Bronchial epithelial cell (primary cell): ENCODE results near the gene GSTM1. TPM values are rescaled to one million over a fixed set of nuclear protein-coding genes. Genes with fewer than 3 reads are reported as not detected.

Experiments
- DNase-seq: peaks from one replicate; pipeline ENCODE4 v3.0.0-alpha.2; 2010; ENCODE audit warnings: low read depth
- FAIRE-seq: peaks from 2 replicates; lab custom pipeline; 2011; peaks lifted over from hg19 to GRCh38; lab: Jason Lieb, UNC
- H3K27me3 ChIP-seq: 2 replicates; pipeline ENCODE4 v1.5.1; 2011; ENCODE audit warnings: low read length; ENCODE audit not compliant: control insufficient read depth, insufficient read depth
- H3K36me3 ChIP-seq: 2 replicates; pipeline ENCODE4 v1.5.1; 2011; ENCODE audit warnings: low read length; ENCODE audit not compliant: control insufficient read depth, insufficient read depth
- H3K4me3 ChIP-seq: 2 replicates; pipeline ENCODE4 v1.5.1; 2011; ENCODE audit warnings: mild to moderate bottlenecking, low read depth, low read length, control low read depth
- CTCF ChIP-seq: IDR thresholded peaks from 2 replicates; pipeline ENCODE4 v1.5.1; 2011; ENCODE audit warnings: mild to moderate bottlenecking, moderate library complexity, low read length, control low read depth, inconsistent platforms; ENCODE audit not compliant: insufficient read depth, severe bottlenecking
- total RNA-seq: library from RNA; depleted of rRNA; stranded (reverse); fragments of >200 nt; gene quantifications from 2 replicates; pipeline ENCODE4 v1.2.1, GENCODE V29; 2014

GSTM1 gene
- total RNA-seq, 1 donor from 2014 or later = 2.6 TPM

- TF ChIP-seq CTCF = no peak
- FAIRE-seq = no peak
- H3K4me3 ChIP-seq = no peak overlapping the region
- H3K27me3 ChIP-seq = no peaks in the 10 kb centered on the region
- DNase-seq = peak; percentile 15
- H3K36me3 ChIP-seq = no peaks in the 10 kb centered on the region
Observed at GRCh38 chr1:109650609-109651008, 37.0 kb upstream of the GSTM1 start.

- Histone ChIP-seq H3K36me3 (no peaks in the 10 kb centered on the region), H3K4me3 (no peak overlapping the region), H3K27me3 (no peaks in the 10 kb centered on the region)
- FAIRE-seq = no peak
- no peak for TF ChIP-seq CTCF
- DNase-seq = no peak
Observed at GRCh38 chr1:109652402-109652801, 35.2 kb upstream of the GSTM1 start.

- DNase-seq (no peak), FAIRE-seq (no peak)
- no peak overlapping the region for H3K4me3 ChIP-seq
- H3K27me3 ChIP-seq = no peaks in the 10 kb centered on the region
- TF ChIP-seq CTCF = no peak
- H3K36me3 ChIP-seq = no peaks in the 10 kb centered on the region
Observed at GRCh38 chr1:109653306-109653705, 34.3 kb upstream of the GSTM1 start.

- no peak for TF ChIP-seq CTCF
- Histone ChIP-seq H3K36me3 (no peaks in the 10 kb centered on the region), H3K27me3 (no peaks in the 10 kb centered on the region), H3K4me3 (no peak overlapping the region)
- FAIRE-seq (no peak), DNase-seq (no peak)
Observed at GRCh38 chr1:109654519-109654918, 33.1 kb upstream of the GSTM1 start.

- TF ChIP-seq CTCF = peak; percentile 11
- no peaks in the 10 kb centered on the region for H3K36me3 ChIP-seq
- DNase-seq = peak; percentile 25
- no peaks in the 10 kb centered on the region for H3K27me3 ChIP-seq
- H3K4me3 ChIP-seq = peak within 1 kb of the TSS; percentile 55
- FAIRE-seq = no peak
Observed at GRCh38 chr1:109655615-109656519, 31.8 kb upstream of the GSTM1 start, which contains the start of gene GSTM4. Gene GSTM4, plus strand, starts transcription at chr1:109656099. Its CDS starts 291 bp downstream, at chr1:109656390.
